HepG2 (cell line): ENCODE data around the gene PPP2R5E. TPM values are rescaled to one million over a fixed set of nuclear protein-coding genes. Genes with fewer than 3 reads are reported as not detected.
A peak's percentile ranks its signal among the peaks of the same experiment; 100 is the strongest.

ENCODE experiments used
- ATF1 ChIP-seq: IDR thresholded peaks from 2 replicates; pipeline ENCODE4 v1.6.1; 2016; ENCODE audit warnings: mild to moderate bottlenecking, control low read depth
- DBP ChIP-seq: sonication (generic); formaldehyde crosslinking; IDR thresholded peaks from 2 replicates; pipeline ENCODE4 v1.4.0; 2020; ENCODE audit warnings: missing genetic modification reagents; ENCODE audit errors: not compliant biosample characterization
- GATAD2A ChIP-seq: IDR thresholded peaks from 2 replicates; pipeline ENCODE4 v1.6.1; 2016
- HOMEZ ChIP-seq: IDR thresholded peaks from 2 replicates; pipeline ENCODE4 v1.6.1; 2016; ENCODE audit warnings: low read depth
- RERE ChIP-seq: IDR thresholded peaks from 2 replicates; pipeline ENCODE4 v1.6.1; 2016; ENCODE audit warnings: low read depth, missing genetic modification reagents, missing compliant biosample characterization
- SKIL ChIP-seq: sonication (generic); formaldehyde crosslinking; IDR thresholded peaks from 2 replicates; pipeline ENCODE4 v1.8.0; 2022; ENCODE audit warnings: missing genetic modification reagents, mild to moderate bottlenecking, moderate library complexity, borderline replicate concordance
- TEAD2 ChIP-seq: sonication (generic); formaldehyde crosslinking; IDR thresholded peaks from 2 replicates; pipeline ENCODE4 v1.9.0; 2021; ENCODE audit warnings: missing genetic modification reagents
- THAP9 ChIP-seq: sonication (generic); formaldehyde crosslinking; IDR thresholded peaks from 2 replicates; pipeline ENCODE4; 2020; ENCODE audit warnings: missing genetic modification reagents, mild to moderate bottlenecking, borderline replicate concordance
- USF2 ChIP-seq, 2 experiments: sonication (generic) in 1 of 2; formaldehyde crosslinking in 1 of 2; IDR thresholded peaks; 2 replicates each; pipeline versions ENCODE4 v1.5.1 to v1.6.1; 2011 to 2020; ENCODE audit warnings: borderline replicate concordance in 1 of 2, low read depth in 1 of 2, low read length in 1 of 2, mild to moderate bottlenecking in 1 of 2, missing genetic modification reagents in 1 of 2, moderate library complexity in 1 of 2
- ZNF770 ChIP-seq: sonication (generic); formaldehyde crosslinking; IDR thresholded peaks from 2 replicates; pipeline ENCODE4 v1.5.0; 2020; ENCODE audit warnings: mild to moderate bottlenecking, missing genetic modification reagents
- polyA plus RNA-seq, 8 experiments: library from polyadenylated mRNA; depleted of rRNA in 3 of 8; stranded (reverse) in 7 of 8; unstranded in 1 of 8; fragments of >200 nt; fragmentation: Illumina TruSeq in 4 of 8; extraction: Trizol in 4 of 8; gene quantifications; 2 replicates each; pipeline versions ENCODE4 v1.2.1 to v1.2.3, GENCODE V29; 2011 to 2016; ENCODE audit warnings: low read depth in 4 of 8, missing spikeins in 1 of 8, mixed read lengths in 1 of 8; ENCODE audit not compliant: insufficient read depth in 1 of 8
- total RNA-seq, 5 experiments: library from RNA; depleted of rRNA; stranded (reverse); fragments of >200 nt; fragmentation: Illumina TruSeq; extraction: Trizol; gene quantifications; 2 replicates each; pipeline ENCODE4 v1.2.3, GENCODE V29; 2016; ENCODE audit warnings: low read depth in 1 of 5

PPP2R5E gene
- total and polyA plus RNA-seq, 2 of the 13 experiments (the other 11 are each of a cell fraction or from before 2014, with no cell fraction given) = 8.9 to 11.0 TPM

- no peak for TF ChIP-seq RERE (CRISPR knock-in tag)
- TF ChIP-seq USF2 (IDR thresholded peaks at IDR 0.05; ENCODE audit: low read depth, low read length) = no peak
- TF ChIP-seq USF2 (CRISPR knock-in tag; IDR thresholded peaks at IDR 0.05; ENCODE audit: borderline replicate concordance) = no peak
- TF ChIP-seq HOMEZ (CRISPR knock-in tag) = peak; percentile 90
- TF ChIP-seq DBP (CRISPR knock-in tag) = no peak
- no peak for TF ChIP-seq SKIL
- TF ChIP-seq GATAD2A (CRISPR knock-in tag) = peak; percentile 93
- TF ChIP-seq ATF1 = 0 out of 2 replicates have a peak, but pooled peaks have one; percentile 3
- no peak for TF ChIP-seq THAP9 (CRISPR knock-in tag)
- TF ChIP-seq TEAD2 (CRISPR knock-in tag) = no peak
- 0 out of 2 replicates have a peak, but pooled peaks have one; percentile 22 for TF ChIP-seq ZNF770
These were observed 85.7 kb downstream of the PPP2R5E start (continued) for GRCh38 chr14:63457498-63457897.
